Endothelial cell of umbilical vein (primary cell): Measurements from ENCODE around the gene MCF2L. TPM values are rescaled to one million over a fixed set of nuclear protein-coding genes. Genes with fewer than 3 reads are reported as not detected.

Source experiments
- BruUV-seq: library from RNA; stranded (reverse); fragments of 400-500 nt; replicated peaks from 2 replicates; lab custom pipeline; 2021; lab: Mats Ljungman, UMichigan
- CTCF ChIA-PET: fragments of 300-600, 350-600 bp; sonication (Branson Sonifier 250); formaldehyde crosslinking; loops from one replicate; lab custom pipeline; 2021; ENCODE audit warnings: antibody characterized with exemption, inconsistent platforms; lab: Charles Lee
- POLR2A ChIA-PET: fragments of 300-600, 350-600 bp; sonication (Branson Sonifier 250); formaldehyde crosslinking; loops from one replicate; lab custom pipeline; 2021; ENCODE audit warnings: antibody characterized with exemption, inconsistent platforms; lab: Charles Lee
- DNase-seq: peaks from one replicate; pipeline ENCODE4 v3.0.0-alpha.2; 2011; ENCODE audit warnings: low read depth, low spot score
- FAIRE-seq: peaks from 2 replicates; lab custom pipeline; 2011; peaks lifted over from hg19 to GRCh38; lab: Jason Lieb, UNC
- H2AFZ ChIP-seq: 2 replicates; pipeline ENCODE4 v1.6.0; 2012; ENCODE audit warnings: low read depth, low read length, control low read depth, inconsistent platforms
- H3K27ac ChIP-seq: 2 replicates; pipeline ENCODE4 v1.5.1; 2011; ENCODE audit warnings: low read depth, mild to moderate bottlenecking, control low read depth, low read length, moderate library complexity; ENCODE audit not compliant: insufficient read depth
- H3K27me3 ChIP-seq, 2 experiments: 2 replicates each; pipeline versions ENCODE4 v1.6.0 to v1.6.1; 2011; ENCODE audit warnings: low read length in 2 of 2, mixed read lengths in 1 of 2; ENCODE audit not compliant: control insufficient read depth in 2 of 2, insufficient read depth in 2 of 2
- H3K36me3 ChIP-seq, 2 experiments: 2 replicates in 1 of 2; 3 replicates in 1 of 2; pipeline ENCODE4 v1.5.1; 2011; ENCODE audit warnings: low read length in 2 of 2, mild to moderate bottlenecking in 1 of 2, moderate library complexity in 1 of 2; ENCODE audit not compliant: control insufficient read depth in 2 of 2, insufficient read depth in 2 of 2; ENCODE audit errors: extremely low read depth in 1 of 2
- H3K4me1 ChIP-seq: 3 replicates; pipeline ENCODE4 v1.5.1; 2011; ENCODE audit warnings: mild to moderate bottlenecking, low read length; ENCODE audit not compliant: control insufficient read depth, insufficient read depth; ENCODE audit errors: extremely low read depth
- H3K4me2 ChIP-seq: 2 replicates; pipeline ENCODE4 v1.6.1; 2011; ENCODE audit warnings: low read length, control low read depth, mixed read lengths; ENCODE audit not compliant: insufficient read depth
- H3K4me3 ChIP-seq, 3 experiments: fragments of 200-600 bp in 1 of 3; sonication (generic), shearing (Covaris generic) in 1 of 3; replicated peaks in 1 of 3; 2 replicates each; pipeline ENCODE4 v1.5.1; 2011 to 2016; ENCODE audit warnings: control low read depth in 3 of 3, low read length in 3 of 3, mild to moderate bottlenecking in 2 of 3, inconsistent platforms in 1 of 3, low read depth in 1 of 3, moderate library complexity in 1 of 3; ENCODE audit not compliant: insufficient read depth in 1 of 3
- H3K79me2 ChIP-seq: 2 replicates; pipeline ENCODE4 v1.6.0; 2012; ENCODE audit warnings: low read length, inconsistent platforms; ENCODE audit not compliant: control insufficient read depth, insufficient read depth
- H3K9ac ChIP-seq: replicated peaks from 2 replicates; pipeline ENCODE3; 2011; ENCODE audit warnings: low read length, control low read depth; ENCODE audit not compliant: insufficient read depth; ENCODE audit errors: extremely low read depth
- H3K9me1 ChIP-seq: replicated peaks from 3 replicates; pipeline ENCODE4 v1.6.0; 2011; ENCODE audit warnings: mild to moderate bottlenecking, low read length; ENCODE audit not compliant: control insufficient read depth, insufficient read depth; ENCODE audit errors: extremely low read depth
- H3K9me3 ChIP-seq: replicated peaks from 2 replicates; pipeline ENCODE4 v1.5.1; 2012; ENCODE audit warnings: low read length, inconsistent platforms; ENCODE audit not compliant: control insufficient read depth, insufficient read depth
- H4K20me1 ChIP-seq: replicated peaks from 2 replicates; pipeline ENCODE3; 2011; ENCODE audit warnings: mild to moderate bottlenecking, low read length; ENCODE audit not compliant: control insufficient read depth, insufficient read depth; ENCODE audit errors: extremely low read depth
- CTCF ChIP-seq, 2 donors: IDR thresholded peaks; 1 replicate in 1 of 2; 2 replicates in 1 of 2; pipeline ENCODE4 v1.5.1; 2011; ENCODE audit warnings: low read length in 2 of 2, mild to moderate bottlenecking in 2 of 2, moderate library complexity in 2 of 2, control low read depth in 1 of 2, inconsistent platforms in 1 of 2, low read depth in 1 of 2; ENCODE audit not compliant: insufficient read depth in 1 of 2; ENCODE audit errors: extremely low read depth in 1 of 2
- EZH2 ChIP-seq: IDR thresholded peaks from 2 replicates; pipeline ENCODE4 v1.6.1; 2012; ENCODE audit warnings: borderline replicate concordance, low read depth, mild to moderate bottlenecking, moderate library complexity, low read length, inconsistent platforms; ENCODE audit not compliant: severe bottlenecking
- FOS ChIP-seq: IDR thresholded peaks from 2 replicates; pipeline ENCODE4 v1.6.1; 2011; ENCODE audit warnings: mild to moderate bottlenecking, low read length, moderate library complexity, borderline replicate concordance; ENCODE audit not compliant: insufficient read depth
- GATA2 ChIP-seq: IDR thresholded peaks from 2 replicates; pipeline ENCODE4 v1.7.0; 2011; ENCODE audit warnings: low read depth, mild to moderate bottlenecking, moderate library complexity, mixed read lengths, low read length; ENCODE audit not compliant: insufficient read length, insufficient read depth
- JUN ChIP-seq: IDR thresholded peaks from 2 replicates; pipeline ENCODE4 v1.6.1; 2011; ENCODE audit warnings: borderline replicate concordance, low read depth; ENCODE audit not compliant: insufficient read length, insufficient read depth
- MAX ChIP-seq: IDR thresholded peaks from 2 replicates; pipeline ENCODE4 v1.6.1; 2011; ENCODE audit not compliant: insufficient read depth, insufficient read length
- MYC ChIP-seq: IDR thresholded peaks from one replicate; pipeline ENCODE4 v1.6.1; 2011; ENCODE audit warnings: mild to moderate bottlenecking, low read depth, low read length
- POLR2A ChIP-seq: IDR thresholded peaks from 2 replicates; pipeline ENCODE4 v1.6.1; 2012; ENCODE audit warnings: low read depth, mild to moderate bottlenecking, control low read depth, low read length
- POLR2AphosphoS5 ChIP-seq: IDR thresholded peaks from 2 replicates; pipeline ENCODE4 v1.6.1; 2012; ENCODE audit warnings: low read depth, mild to moderate bottlenecking, control low read depth, low read length, moderate library complexity; ENCODE audit not compliant: insufficient read depth
- dilution Hi-C: fragments of 300-500 bp; cut with MboI; formaldehyde crosslinking; loops from one replicate; pipeline ENCODE4 v1.15.0; 2019; ENCODE audit warnings: low sequenced_read_pairs; ENCODE audit not compliant: extremely low pct_ligation_motif_present
- intact Hi-C: fragments of 100-400 bp; cut with micrococcal nuclease; formaldehyde crosslinking; loops from one replicate; pipeline ENCODE4 v1.10.0; 2022
- polyA plus RNA-seq, 4 experiments: library from polyadenylated mRNA; depleted of rRNA in 3 of 4; stranded (reverse) in 3 of 4; unstranded in 1 of 4; fragments of >200 nt; gene quantifications; 2 replicates each; pipeline versions ENCODE4 v1.2.1 to v1.2.3, GENCODE V29; 2011 to 2012; ENCODE audit warnings: missing spikeins in 1 of 4
- total RNA-seq: library from RNA; stranded (reverse); gene quantifications from 2 replicates; pipeline ENCODE4 v1.2.3, GENCODE V29; 2021

The MCF2L gene
- total and polyA plus RNA-seq, 2 donors (not counting 3 experiments of a cell fraction or from before 2014, with no cell fraction given) = 0.33 to 0.58 TPM

GRCh38 chr13:112972867-112973576, 4.0 kb downstream of the MCF2L start:
- peaks cover 24 to 26% of the 10 kb centered on the region in 2 experiments for H3K27me3 ChIP-seq
- TF ChIP-seq MYC (no peak), POLR2AphosphoS5 (no peak), MAX (no peak), POLR2A (no peak), FOS (no peak), CTCF (IDR thresholded peaks at IDR 0.05; ENCODE audit: extremely low read depth in 1 of 2, insufficient read depth in 1 of 2, low read depth in 1 of 2, low read length in 2 of 2) (no peak), EZH2 (no peak), GATA2 (no peak), JUN (no peak)
- H3K36me3 ChIP-seq = no peaks in the 10 kb centered on the region
- intact Hi-C loops (no loop called here), dilution Hi-C loops (no loop called here)
- POLR2A ChIA-PET = no interaction called here
- no peaks in the 10 kb centered on the region for H3K9me1 ChIP-seq
- H3K27ac ChIP-seq = no peak overlapping the region
- DNase-seq (no peak), FAIRE-seq (no peak)
- H2AFZ ChIP-seq = no peak overlapping the region
- H3K4me1 ChIP-seq = no peaks in the 10 kb centered on the region
- H4K20me1 ChIP-seq = no peaks in the 10 kb centered on the region
- no peak overlapping the region for H3K4me2 ChIP-seq
- no peaks in the 10 kb centered on the region for H3K79me2 ChIP-seq
- no peak overlapping the region for H3K4me3 ChIP-seq
- CTCF ChIA-PET = no interaction called here
- no peak overlapping the region for H3K9ac ChIP-seq
- BruUV-seq = no TSS peak
- no peaks in the 10 kb centered on the region for H3K9me3 ChIP-seq
